Measurements from ENCODE around the gene ANO10. TPM values are rescaled to one million over a fixed set of nuclear protein-coding genes. Genes with fewer than 3 reads are reported as not detected.
"Not testable (repeated sequence)": the region's sequence is repeated elsewhere in the genome, so short reads cannot be mapped to it uniquely, and the experiment has no call there.

Gene ANO10
- total RNA-seq, 1 donor: 19.1 TPM

DNA sequence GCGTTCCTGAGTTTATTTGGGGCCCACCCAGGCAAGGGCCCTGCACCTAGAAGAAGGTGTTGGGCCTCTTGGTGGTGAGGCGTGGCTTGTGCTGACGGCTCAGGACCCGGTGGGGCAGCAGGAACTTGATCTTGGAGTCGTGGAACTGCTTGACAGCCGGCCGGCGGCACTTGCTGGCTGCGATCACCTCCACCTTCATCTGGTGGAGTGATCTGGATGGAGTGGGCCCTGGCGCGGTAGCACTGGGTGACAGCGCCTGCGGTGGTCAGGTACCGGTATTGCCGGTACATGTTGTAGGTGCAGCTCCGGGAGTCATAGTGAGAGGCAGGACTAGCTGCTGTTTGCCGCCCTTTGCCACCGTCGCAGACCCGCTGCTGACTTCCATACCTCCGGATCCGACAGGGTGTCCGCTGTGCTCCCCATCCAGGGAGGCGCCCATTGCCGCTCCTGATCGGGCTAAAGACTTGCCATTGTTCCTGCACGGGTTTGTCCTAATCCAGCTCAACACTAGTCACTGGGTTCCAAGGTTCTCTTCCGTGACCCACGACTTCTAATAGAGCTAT lies 136.8 kb downstream of the ANO10 start:
- no peak for DNase-seq (ENCODE audit: low read depth in 2 of 3, low spot score in 2 of 3)

DNA sequence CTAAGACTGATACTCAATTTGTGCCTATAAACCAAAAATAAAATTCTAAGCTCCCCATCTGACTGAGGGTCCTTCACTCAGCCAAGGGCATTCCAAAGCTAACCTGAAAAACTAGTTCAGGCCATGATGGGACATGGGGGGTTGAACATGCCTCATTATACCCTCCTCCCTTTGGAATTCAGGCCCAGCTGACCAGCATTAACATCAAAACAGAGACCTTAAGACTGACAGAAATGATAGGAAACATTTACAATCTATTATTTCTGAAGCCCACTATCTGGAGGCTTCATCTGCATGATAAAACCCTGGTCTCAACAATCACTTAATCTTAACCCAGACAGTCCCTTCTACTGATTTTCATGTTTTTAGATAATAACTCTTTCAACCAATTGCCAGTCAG lies 140.4 kb downstream of the ANO10 start:
- DNase-seq (ENCODE audit: low read depth in 2 of 3, low spot score in 2 of 3): no peak

DNA sequence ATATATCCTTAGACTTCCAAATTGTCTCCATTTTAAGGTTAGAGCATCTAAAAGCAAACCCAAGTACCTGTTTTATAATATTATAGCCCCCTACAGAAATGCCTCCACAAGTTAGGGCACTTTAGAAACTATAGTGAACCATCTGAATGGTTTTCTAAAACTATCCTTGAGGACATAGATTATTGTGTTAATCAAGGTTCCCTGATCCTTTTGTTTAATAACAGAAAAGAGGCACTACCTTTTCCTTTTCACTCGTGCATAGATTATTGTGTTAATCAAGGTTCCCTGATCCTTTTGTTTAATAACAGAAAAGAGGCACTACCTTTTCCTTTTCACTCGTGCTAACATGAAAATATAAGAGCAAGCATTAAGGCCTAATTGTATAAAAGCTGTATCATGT lies 143.0 kb downstream of the ANO10 start:
- DNase-seq (ENCODE audit: low read depth in 2 of 3, low spot score in 2 of 3): not testable (repeated sequence)

DNA sequence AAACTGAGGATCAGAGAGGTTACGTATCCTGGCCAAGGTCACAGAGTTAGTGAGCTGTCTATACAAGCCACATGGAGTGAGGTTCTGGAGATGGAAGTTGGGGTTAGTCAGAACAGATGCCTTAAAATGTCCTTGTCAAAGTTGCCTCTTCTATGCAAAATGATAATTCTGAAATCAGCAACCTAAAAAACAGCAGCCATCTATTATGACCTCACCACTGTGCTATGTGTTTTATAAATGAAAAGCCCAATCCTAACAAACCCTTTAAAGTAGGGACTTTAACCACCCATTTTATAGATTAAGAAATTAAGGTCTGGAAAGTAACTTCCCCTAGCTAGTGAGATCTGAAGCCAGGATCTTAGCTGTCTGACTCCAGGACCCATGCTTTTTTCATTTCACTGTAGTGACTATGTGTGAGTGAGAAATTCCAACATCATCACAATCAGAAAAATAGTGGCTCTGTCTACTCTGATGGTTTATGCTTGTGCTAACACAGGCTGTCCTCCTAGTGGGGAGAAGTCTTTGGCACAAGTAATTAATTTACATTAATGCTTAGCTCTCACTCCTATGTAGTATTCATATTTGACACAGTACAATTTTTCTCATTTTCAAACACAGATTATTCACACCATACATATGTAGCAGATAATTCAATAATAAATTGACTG lies 143.6 kb downstream of the ANO10 start:
- DNase-seq (ENCODE audit: low read depth in 2 of 3, low spot score in 2 of 3): no peak

DNA sequence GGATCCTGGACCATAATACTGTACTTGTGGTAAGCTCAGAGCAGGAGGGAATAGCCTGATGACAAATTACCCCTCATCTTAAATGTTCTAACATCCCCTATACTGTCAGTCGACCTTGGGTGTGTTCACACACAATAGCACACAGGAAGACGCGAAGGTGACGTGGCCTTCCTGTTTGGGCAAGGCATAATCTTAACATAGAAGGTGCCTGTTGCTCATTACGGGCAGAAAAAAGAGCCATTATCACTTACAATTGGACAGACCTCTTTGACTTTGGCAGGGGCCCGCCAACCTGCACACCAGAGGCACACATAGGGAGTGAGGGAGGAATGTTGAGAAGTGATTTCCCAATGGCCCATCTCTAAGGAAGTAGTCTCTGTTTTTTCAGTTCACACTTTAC lies 144.2 kb downstream of the ANO10 start:
- peak in 1 of 3 donors; percentile 36 for DNase-seq (ENCODE audit: low read depth in 2 of 3, low spot score in 2 of 3)

DNA sequence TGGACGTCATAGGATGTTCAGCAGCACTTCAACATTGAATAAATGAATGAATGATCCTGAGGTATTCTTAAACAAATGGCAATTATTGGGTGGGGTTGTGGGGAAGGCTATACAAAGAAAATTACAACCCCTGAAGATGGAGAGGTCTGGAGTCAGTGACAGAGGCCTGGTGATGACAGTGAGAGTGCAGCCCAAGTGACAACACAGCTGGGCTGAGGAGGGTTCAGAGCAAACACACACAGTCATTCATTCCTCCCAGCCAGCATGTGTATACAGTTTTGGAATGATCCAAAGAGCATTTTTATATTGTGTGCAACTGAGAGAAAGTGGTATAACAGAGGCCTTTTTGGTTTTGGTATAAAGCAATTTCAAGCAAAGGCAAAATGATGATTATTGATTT lies 148.1 kb downstream of the ANO10 start:
- no peak for DNase-seq (ENCODE audit: low read depth in 2 of 3, low spot score in 2 of 3)

DNA sequence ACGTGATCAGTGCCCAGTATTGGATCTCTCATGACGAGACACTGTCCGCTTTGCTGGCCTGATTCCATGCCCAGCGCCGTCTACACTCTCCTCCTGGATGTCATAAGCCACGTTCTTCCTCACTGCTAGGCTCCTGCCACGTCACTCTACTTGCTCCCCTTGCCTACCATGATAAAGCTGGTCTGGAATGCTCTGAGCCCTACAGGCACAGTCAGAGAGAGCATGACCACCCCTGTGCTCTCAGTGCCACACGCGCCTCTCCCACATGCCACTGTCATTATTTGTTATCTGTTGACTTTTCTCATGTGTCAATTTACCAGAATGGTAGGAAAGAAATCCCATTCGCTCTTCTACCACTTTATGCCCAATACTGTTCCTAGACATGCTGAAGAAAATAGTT lies 148.6 kb downstream of the ANO10 start:
- no peak for DNase-seq (ENCODE audit: low read depth in 2 of 3, low spot score in 2 of 3)

DNA sequence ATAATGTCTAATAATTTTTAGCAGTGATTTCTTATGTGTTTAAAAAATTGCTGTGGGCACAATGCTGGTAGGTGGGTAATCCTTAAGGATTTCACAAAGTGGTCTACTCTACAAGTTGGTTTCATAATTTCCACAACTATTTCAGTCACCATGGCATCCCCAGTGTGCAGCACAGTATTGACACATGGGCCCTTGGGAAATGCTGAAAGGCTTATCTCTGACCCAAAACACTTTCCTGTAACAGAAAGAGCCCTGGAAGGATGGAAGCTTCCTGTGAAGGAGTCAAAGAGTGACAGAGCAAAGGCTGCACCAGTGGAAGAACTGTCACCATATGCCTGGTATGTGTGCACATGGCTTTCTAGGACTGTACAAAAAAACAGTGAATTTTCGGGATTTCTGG lies 153.7 kb downstream of the ANO10 start:
- DNase-seq (ENCODE audit: low read depth in 2 of 3, low spot score in 2 of 3): no peak

DNA sequence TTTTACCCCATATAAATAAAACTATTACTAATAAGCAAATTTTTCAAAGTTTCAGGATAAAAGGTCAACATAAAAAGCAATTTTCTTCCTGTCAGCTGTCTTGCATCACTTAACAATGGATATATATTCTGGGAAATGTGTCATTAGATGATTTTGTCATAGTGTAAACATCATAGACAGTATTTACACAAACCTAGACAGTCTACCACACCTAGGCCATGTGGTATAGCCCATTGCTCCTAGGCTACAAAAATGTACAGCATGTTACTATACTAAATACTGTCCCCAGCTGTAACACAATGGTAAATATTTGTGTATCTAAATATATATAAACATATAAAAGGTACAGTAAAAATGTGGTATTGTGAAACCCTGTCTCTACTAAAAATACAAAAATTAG lies 156.7 kb downstream of the ANO10 start:
- DNase-seq (ENCODE audit: low read depth in 2 of 3, low spot score in 2 of 3): no peak

DNA sequence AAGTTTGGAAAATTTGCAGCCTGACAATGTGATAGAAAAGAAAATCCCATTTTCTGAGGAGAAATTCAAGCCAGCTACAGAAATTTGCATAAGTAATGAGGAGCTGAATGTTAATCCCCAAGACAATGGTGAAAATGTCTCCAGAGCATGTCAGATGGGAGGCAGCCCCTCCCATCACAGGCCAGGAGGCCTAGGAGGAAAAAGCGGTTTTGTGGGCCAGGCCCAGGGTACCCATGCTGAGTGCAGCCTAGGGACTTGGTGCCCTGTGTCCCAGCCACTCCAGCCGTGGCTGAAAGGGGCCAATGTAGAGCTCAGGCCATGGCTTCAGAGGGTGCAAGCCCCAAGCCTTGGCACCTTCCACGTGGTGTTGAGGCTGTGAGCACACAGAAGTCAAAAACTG lies 159.2 kb downstream of the ANO10 start:
- not testable (repeated sequence) for DNase-seq (ENCODE audit: low read depth in 2 of 3, low spot score in 2 of 3)

DNA sequence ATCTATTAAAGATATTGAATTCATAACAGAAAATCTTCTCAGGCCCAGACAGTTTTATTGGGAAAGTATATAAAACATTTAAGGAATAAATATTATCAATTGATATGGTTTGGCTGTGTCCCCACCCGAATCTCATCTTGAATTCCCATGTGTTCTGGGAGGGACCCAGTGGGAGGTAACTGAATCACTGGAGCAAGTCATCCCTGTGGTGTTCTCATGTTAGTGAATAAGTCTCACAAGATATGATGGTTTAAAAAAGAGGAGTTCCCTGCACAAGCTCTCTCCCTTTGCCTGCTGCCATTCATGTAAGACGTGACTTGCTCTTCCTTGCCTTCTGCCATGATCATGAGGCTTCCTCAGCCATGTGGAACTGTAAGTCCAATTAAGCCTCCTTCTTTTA lies 160.5 kb downstream of the ANO10 start:
- no peak for DNase-seq (ENCODE audit: low read depth in 2 of 3, low spot score in 2 of 3)

DNA sequence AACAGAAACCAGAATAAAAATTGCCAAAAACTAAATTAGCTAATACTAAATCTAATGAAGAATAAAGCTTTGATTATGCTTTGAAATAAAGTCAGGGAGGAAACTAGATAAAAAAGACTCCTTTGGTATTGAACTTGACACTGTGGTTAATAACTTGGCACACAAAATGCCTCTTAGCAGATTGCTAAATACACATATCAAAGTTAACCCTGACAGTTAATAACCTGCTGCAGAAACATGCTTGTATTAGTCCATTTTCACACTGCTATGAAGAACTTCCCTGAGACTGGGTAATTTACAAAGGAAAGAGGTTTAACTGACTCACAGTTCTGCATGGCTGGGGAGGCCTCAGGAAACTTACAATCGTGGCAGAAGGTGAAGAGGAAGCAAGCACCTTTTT lies 164.8 kb downstream of the ANO10 start:
- not testable (repeated sequence) for DNase-seq (ENCODE audit: low read depth in 2 of 3, low spot score in 2 of 3)

DNA sequence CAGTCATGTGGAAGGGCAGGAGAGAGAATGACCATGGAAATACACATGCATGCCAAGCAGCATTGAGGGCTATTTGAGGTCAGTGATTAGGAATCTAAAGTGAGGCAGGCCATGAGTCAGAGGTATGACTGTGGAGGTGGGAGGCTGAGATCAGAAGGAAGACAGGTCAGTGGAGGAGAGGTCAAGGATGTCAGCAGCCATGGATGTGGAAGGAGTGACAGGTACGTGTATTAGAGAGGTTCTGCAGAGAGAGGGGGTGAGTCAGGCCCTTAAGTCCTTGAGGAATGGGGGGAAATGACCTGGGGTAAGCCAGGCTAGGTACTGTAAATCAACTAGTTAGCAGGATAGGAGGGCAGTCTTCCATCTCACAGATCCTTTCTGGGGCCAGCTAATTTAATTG lies 166.6 kb downstream of the ANO10 start:
- no peak for DNase-seq (ENCODE audit: low read depth in 2 of 3, low spot score in 2 of 3)

DNA sequence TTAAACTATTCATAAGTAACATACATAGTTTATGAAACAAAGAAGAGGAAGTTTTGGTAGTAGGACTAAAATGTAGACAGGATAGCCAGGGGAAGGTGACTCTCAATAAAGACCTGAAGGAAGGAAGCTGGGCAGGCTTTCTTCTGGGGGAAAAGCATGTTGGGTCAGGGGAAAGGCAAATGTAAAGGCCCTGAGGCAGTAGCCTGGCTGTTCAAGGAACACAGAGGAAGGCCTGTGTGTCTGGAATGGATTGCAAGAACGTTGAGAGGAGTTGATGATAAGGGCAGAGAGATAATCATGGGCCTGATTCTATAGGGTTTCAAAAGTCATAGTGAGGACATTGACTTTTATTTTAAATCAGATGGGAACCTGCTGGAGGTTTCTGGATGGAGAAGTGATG lies 167.8 kb downstream of the ANO10 start:
- no peak for DNase-seq (ENCODE audit: low read depth in 2 of 3, low spot score in 2 of 3)

DNA sequence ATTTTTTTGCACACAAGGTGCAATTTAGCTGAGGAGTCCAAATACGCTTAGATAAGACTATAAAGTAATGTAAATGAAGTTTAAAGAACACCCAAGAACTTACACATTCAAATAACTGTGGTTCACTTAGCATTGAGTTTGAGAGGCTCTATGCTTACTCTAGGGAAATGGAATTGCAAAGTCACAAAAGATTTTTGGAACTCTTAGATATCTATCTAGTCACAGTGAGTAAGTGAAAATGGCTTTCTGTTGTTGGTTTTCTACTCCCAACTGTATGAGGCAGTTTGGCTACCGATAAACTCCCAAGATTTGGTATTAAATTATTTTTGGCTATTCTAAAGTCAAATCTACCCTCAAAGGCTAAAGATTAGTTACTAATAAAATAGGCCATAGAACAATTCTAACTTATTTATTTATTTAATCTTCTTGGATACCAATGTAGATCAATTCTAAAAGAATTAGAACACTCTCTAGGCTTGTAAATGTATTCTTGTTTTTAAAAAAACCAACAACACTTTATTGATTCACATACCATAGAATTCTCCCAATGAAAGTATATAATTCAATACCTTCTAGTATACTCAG lies 170.0 kb downstream of the ANO10 start:
- DNase-seq (ENCODE audit: low read depth in 2 of 3, low spot score in 2 of 3): no peak

DNA sequence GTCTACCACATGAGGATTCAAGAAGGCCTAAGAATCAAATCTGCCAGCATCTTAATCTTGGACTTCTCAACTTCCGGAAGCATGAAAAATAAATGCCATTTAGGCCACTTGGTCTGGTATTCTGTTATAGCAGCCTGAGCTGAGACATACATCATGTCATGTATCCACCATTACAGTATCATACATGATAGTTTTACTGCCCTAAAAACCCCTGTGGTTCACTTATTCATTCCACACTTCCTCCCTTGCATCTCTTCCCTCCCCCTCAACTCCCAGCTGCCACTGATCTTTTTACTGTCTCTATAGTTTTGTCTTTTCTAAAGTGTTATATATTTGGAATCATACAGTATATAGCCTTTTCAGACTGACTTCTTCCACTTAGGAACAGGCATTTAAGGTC lies 173.7 kb downstream of the ANO10 start:
- DNase-seq (ENCODE audit: low read depth in 2 of 3, low spot score in 2 of 3): no peak

DNA sequence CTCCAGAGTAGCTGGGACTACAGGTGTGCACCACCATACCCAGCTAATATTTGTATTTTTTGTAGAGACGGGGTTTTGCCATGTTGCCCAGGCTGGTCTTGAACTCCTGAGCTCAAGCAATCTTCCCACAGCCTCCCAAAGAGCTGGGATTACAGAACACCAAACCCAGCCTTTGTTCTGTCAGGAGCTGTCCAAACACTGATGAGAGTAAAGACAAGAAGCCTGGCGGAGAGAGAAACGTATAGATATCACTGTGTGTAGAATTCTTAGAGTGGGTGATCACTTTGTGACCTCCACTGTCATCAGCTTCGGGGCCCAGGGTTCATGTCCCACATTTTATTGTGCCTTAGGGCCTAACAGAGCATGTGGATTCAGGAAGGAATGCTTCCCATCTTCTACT lies 176.0 kb downstream of the ANO10 start:
- DNase-seq (ENCODE audit: low read depth in 2 of 3, low spot score in 2 of 3): no peak

DNA sequence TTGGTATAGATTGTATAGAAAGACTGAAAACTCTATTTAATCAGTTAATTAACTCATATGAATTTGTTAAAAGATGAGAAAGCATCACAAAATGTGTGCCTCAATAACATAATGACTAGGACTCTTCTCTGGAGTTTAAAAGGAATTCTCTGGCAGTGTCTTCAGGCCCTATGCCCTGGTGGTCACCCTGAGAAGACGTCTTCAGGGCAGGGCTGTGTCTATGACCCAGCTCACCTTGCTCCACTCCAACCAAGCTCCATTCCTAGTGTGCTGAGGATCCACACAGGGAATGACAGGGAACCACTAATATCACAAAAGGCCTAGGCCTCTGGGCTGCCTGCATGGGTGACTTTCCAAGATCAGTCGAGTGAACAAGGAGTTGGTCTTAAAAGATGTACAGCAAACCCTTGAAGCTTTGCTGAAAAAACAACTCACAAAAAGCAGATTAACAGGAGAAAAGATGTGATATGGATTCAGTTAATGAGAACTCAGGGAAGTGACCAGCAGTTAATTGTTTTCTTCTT lies 178.9 kb downstream of the ANO10 start:
- no peak for DNase-seq (ENCODE audit: low read depth in 2 of 3, low spot score in 2 of 3)

DNA sequence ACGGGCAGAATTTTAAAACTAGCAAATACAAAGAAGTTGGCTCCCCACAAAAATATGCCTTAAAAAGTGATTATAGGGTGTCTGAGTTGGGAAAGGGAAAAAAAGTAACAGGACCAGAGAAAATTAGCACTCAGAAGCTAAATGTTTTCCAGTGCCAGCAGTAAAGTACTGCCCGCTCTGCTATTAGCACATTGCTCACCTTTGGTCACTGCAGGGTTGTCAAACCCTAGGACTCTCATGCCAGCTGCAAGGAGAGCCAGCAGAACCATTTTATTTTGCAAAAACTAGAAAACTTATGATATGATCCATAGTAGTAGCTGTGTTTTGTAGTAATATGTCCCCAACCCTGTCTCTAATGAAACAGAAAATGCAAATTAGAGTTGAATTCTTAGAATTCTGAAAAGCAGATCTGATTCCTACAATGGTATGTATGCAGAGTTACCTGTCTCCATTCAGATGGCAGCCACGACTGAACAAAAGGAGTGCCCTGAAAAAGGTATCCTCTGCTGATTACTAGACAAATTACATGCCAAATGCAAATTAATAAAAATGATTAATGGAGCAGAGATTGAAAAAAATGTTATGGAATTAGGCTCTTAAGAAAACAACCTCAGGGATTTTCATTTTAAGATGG lies 185.2 kb downstream of the ANO10 start:
- DNase-seq (ENCODE audit: low read depth in 2 of 3, low spot score in 2 of 3): no peak

DNA sequence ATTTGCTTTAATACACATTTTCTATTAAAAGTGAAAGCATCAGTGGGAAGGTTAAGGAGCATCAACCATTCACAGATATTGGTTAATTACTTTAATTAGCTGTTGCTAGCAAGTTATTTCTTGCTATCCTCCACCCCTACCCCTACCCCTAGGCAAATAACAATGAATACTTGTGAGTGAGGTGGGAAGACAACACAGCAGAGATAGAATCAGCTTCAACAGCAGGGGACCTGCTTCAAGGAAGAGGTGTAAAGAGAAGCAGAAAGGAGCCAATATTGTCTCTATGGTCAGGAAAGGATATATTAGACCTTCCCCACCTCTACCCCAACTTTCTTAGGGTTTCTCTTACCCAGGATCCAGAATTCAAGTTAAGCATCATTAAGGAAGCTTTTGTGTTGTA lies 186.1 kb downstream of the ANO10 start:
- no peak for DNase-seq (ENCODE audit: low read depth in 2 of 3, low spot score in 2 of 3)

DNA sequence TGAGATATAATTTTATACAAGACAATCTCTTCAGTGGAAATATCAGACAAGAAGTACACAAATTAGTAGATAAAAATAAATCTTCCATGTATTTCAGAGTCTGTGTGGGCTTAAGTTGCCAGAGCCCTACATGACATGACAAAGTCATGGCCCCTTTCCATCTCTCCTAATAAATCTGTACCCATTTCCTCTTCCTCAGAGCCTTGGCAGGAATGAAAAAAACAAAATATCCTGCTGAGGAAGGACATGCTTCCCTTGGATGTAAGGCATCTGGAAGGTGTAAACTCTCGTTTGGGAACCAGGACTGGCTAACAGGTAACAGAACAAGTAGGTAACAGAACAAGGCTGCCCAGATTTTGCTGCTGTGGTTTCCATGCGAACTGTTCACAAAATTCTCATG lies 187.4 kb downstream of the ANO10 start:
- DNase-seq (ENCODE audit: low read depth in 2 of 3, low spot score in 2 of 3): no peak

DNA sequence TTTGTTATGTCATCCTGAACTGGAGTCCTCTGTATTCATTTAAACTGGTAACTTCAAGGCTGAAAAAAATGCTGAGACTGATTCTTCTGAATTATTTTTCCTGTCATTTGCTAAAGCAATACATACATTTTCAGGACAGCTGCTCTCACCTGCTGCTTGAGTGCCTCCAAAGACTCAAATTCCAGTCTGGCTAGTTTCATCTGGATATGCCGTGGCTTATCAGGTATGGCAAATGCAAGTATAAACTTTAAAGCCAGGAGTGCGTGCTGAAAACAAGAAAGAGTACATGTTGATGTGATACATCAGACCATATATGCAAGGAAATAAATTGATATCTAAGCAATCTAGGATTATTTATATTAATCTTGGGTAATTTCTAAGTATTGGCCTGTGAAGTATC lies 189.3 kb downstream of the ANO10 start:
- DNase-seq (ENCODE audit: low read depth in 2 of 3, low spot score in 2 of 3): no peak
